Keratinocyte (primary cell): ENCODE data around the gene ISG15.

Source experiments
- CTCF ChIP-seq, 3 experiments: IDR thresholded peaks in 1 of 3; conservative IDR thresholded peaks in 1 of 3; optimal IDR thresholded peaks in 1 of 3; 2 replicates in 2 of 3; 3 replicates in 1 of 3; pipeline versions ENCODE3 to v1.5.1; 2011; ENCODE audit warnings: low read length in 3 of 3, mild to moderate bottlenecking in 3 of 3, moderate library complexity in 2 of 3, control low read depth in 1 of 3, inconsistent platforms in 1 of 3; ENCODE audit not compliant: insufficient read depth in 2 of 3; ENCODE audit errors: extremely low read depth in 1 of 3
- EZH2 ChIP-seq: IDR thresholded peaks from one replicate; pipeline ENCODE4 v1.6.1; 2012; ENCODE audit warnings: inconsistent platforms, mild to moderate bottlenecking, low read length, moderate library complexity

DNA sequence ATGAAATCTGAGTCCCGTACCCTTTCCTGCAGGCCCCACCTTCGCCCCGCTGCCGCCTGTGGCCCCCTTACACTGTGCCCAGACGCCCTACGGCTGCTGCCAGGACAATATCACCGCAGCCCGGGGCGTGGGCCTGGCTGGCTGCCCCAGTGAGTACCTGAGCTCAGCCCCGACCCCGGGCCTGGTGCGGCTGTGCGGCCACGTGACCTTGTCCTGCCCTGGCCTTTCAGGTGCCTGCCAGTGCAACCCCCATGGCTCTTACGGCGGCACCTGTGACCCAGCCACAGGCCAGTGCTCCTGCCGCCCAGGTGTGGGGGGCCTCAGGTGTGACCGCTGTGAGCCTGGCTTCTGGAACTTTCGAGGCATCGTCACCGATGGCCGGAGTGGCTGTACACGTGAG lies 31.8 kb downstream of the ISG15 start:
- TF ChIP-seq CTCF (optimal IDR thresholded peaks at IDR 0.05 in 1 of 3, IDR thresholded peaks at IDR 0.05 in 1 of 3, conservative IDR thresholded peaks at IDR 0.05 in 1 of 3; ENCODE audit: extremely low read depth in 1 of 3, insufficient read depth in 2 of 3, low read length in 3 of 3) (no peak), EZH2 (no peak)
